Rectal smooth muscle tissue (tissue), 1 donor: ENCODE results near the gene SOHLH1.

Experiments used
- H3K27ac ChIP-seq: one replicate; pipeline ENCODE4 v1.7.0; 2013; ENCODE audit warnings: low read depth, low read length, inconsistent platforms
- H3K27me3 ChIP-seq: one replicate; pipeline ENCODE4 v1.7.0; 2013; ENCODE audit warnings: low read length; ENCODE audit not compliant: control insufficient read depth, insufficient read depth
- H3K36me3 ChIP-seq: one replicate; pipeline ENCODE4 v1.7.0; 2013; ENCODE audit warnings: low read length; ENCODE audit not compliant: control insufficient read depth, insufficient read depth
- H3K4me1 ChIP-seq: one replicate; pipeline ENCODE4 v1.7.0; 2013; ENCODE audit warnings: low read length; ENCODE audit not compliant: control insufficient read depth, insufficient read depth
- H3K4me3 ChIP-seq: one replicate; pipeline ENCODE4 v1.7.0; 2013; ENCODE audit warnings: low read length
- H3K9ac ChIP-seq: one replicate; pipeline ENCODE4 v1.7.0; 2013; ENCODE audit warnings: low read length

Gene SOHLH1

GRCh38 chr9:135655317-135655716 lies 44.0 kb downstream of the SOHLH1 start:
- no peaks in the 10 kb centered on the region for H3K4me1 ChIP-seq
- no peaks in the 10 kb centered on the region for H3K27me3 ChIP-seq
- no peak overlapping the region for H3K4me3 ChIP-seq
- H3K27ac ChIP-seq: no peak overlapping the region
- no peak overlapping the region for H3K9ac ChIP-seq
- H3K36me3 ChIP-seq: no peaks in the 10 kb centered on the region

- Histone ChIP-seq H3K27ac (no peak overlapping the region), H3K36me3 (no peaks in the 10 kb centered on the region), H3K4me3 (no peak overlapping the region), H3K27me3 (no peaks in the 10 kb centered on the region), H3K4me1 (no peaks in the 10 kb centered on the region), H3K9ac (no peak overlapping the region)
These were observed 48.9 kb downstream of the SOHLH1 start for GRCh38 chr9:135650408-135650807.

GRCh38 chr9:135649508-135649907 lies 49.8 kb downstream of the SOHLH1 start:
- Histone ChIP-seq H3K36me3 (no peaks in the 10 kb centered on the region), H3K4me3 (no peak overlapping the region), H3K4me1 (no peaks in the 10 kb centered on the region), H3K27ac (no peak overlapping the region), H3K9ac (no peak overlapping the region), H3K27me3 (no peaks in the 10 kb centered on the region)

GRCh38 chr9:135648494-135649410 lies 50.5 kb downstream of the SOHLH1 start:
- no peaks in the 10 kb centered on the region for H3K27me3 ChIP-seq
- no peak overlapping the region for H3K27ac ChIP-seq
- H3K36me3 ChIP-seq: no peaks in the 10 kb centered on the region
- no peak overlapping the region for H3K4me3 ChIP-seq
- H3K9ac ChIP-seq: no peak overlapping the region
- H3K4me1 ChIP-seq: no peaks in the 10 kb centered on the region

- Histone ChIP-seq H3K9ac (no peak overlapping the region), H3K4me3 (no peak overlapping the region), H3K4me1 (no peaks in the 10 kb centered on the region), H3K27ac (no peak overlapping the region), H3K27me3 (no peaks in the 10 kb centered on the region), H3K36me3 (no peaks in the 10 kb centered on the region)
These were observed 51.4 kb downstream of the SOHLH1 start for GRCh38 chr9:135647884-135648283.

- H3K9ac ChIP-seq: no peak overlapping the region
- no peaks in the 10 kb centered on the region for H3K27me3 ChIP-seq
- no peaks in the 10 kb centered on the region for H3K4me1 ChIP-seq
- H3K36me3 ChIP-seq: no peaks in the 10 kb centered on the region
- no peak overlapping the region for H3K27ac ChIP-seq
- H3K4me3 ChIP-seq: no peak overlapping the region
These were observed 54.6 kb downstream of the SOHLH1 start for GRCh38 chr9:135644631-135645218.
